CD4-positive, alpha-beta T cell treated with Interleukin-10 for 1 hour (primary cell): ENCODE results near the gene EFCAB10.
"Not testable (repeated sequence)": the region's sequence is repeated elsewhere in the genome, so short reads cannot be mapped to it uniquely, and the experiment has no call there.

ENCODE experiments used
- DNase-seq: peaks from one replicate; pipeline ENCODE4 v3.0.0-alpha.2; 2020

Gene EFCAB10

GRCh38 chr7:105530126-105530525 lies 51.2 kb downstream of the EFCAB10 start:
- no peak for DNase-seq

- DNase-seq: not testable (repeated sequence)
These were observed 53.6 kb downstream of the EFCAB10 start for GRCh38 chr7:105527737-105528136.

GRCh38 chr7:105524840-105525239 lies 56.5 kb downstream of the EFCAB10 start:
- DNase-seq: no peak

DNA sequence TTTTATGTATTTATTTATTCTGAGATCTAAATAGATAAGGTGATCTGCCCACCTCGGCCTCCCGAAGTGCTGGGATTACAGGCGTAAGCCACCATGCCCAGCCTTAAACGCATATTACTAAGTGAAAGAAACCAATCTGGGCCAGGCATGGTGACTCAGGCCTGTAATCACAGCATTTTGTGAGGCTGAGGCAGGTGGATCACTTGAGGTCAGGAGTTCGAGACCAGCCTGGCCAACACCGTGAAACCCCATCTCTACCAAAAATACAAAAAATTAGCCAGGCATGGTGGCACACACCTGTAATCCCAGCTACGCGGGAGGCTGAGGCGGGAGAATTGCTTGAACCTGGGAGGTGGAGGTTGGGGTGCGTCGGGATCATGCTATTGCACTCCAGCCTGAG lies 56.9 kb downstream of the EFCAB10 start:
- DNase-seq: not testable (repeated sequence)

- peak; percentile 86 for DNase-seq
These were observed 59.4 kb downstream of the EFCAB10 start, which contains the start of gene PUS7 for GRCh38 chr7:105521717-105522463. TSS of gene PUS7 (minus strand) at chr7:105522271. CDS start at chr7:105508512, 13,759 bp downstream.

DNA sequence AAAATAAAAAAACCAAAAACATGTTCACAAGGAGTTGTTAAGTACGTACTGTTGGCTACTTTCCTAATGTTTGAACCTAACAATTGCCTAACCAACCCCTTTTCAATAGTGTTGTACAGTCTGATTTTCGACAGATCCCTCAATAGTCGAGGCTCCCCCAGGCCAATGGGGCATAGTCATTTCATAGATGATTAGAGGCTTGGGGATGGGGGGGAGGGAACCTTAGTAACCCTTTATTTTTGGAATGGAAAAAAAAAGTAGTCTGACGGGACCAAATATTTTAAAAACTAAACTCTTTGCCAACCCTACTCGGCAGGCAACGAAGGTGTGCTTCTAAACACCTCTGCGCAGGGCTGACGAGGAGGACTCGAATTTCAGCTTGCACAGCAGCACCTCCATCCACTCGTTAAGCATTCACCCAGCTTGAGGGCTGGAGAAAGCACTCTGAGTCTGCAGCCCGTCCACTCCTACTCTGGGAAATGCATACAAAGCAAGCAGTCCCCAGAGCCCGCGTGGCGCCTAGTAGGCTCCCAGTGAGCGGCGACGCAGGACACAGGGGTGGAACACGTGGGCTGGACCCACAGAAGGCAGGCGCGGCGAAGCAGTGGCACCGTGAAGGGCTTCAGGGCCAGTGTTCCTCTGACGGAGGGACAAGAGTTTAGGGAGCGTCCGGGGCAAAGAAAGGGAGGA lies 60.1 kb downstream of the EFCAB10 start:
- DNase-seq: peak; percentile 32

GRCh38 chr7:105520620-105521019 lies 60.7 kb downstream of the EFCAB10 start:
- DNase-seq: not testable (repeated sequence)

- no peak for DNase-seq
These were observed 61.9 kb downstream of the EFCAB10 start for GRCh38 chr7:105519353-105519752.

DNA sequence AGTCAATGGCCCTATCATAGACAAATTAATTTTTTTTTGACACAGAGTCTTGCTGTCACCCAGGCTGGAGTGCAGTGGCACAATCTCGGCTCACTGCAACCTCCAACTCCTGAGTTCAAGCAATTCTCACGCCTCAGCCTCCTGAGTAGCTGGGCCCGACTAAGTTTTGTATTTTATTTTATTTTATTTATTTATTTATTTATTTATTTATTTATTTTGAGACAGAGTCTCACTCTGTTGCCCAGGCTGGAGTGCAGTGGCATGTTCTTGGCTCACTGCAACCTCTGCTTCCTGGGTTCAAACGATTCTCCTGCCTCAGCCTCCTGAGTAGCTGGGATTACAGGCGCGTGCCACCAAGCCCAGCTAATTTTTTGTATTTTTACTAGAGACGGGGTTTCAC lies 65.7 kb downstream of the EFCAB10 start:
- DNase-seq: not testable (repeated sequence)
